OCI-LY1 (cell line): ENCODE results near the gene RYR1.

Experiments used
- H2AFZ ChIP-seq: fragments of 200-600 bp; sonication (generic), shearing (Covaris generic); 2 replicates; pipeline ENCODE4 v1.6.0; 2014; ENCODE audit warnings: antibody characterized with exemption, mild to moderate bottlenecking, low read length
- H3F3A ChIP-seq: fragments of 200-600 bp; sonication (generic), shearing (Covaris generic); 2 replicates; pipeline ENCODE4 v1.6.0; 2014; ENCODE audit warnings: mild to moderate bottlenecking, antibody characterized with exemption, low read length, moderate library complexity; ENCODE audit not compliant: insufficient read depth
- H3K27ac ChIP-seq: fragments of 200-600 bp; sonication (generic); 2 replicates; pipeline ENCODE4 v1.5.1; 2014; ENCODE audit warnings: low read length, mixed run types, mild to moderate bottlenecking, low read depth; ENCODE audit not compliant: poor library complexity, severe bottlenecking
- H3K27me3 ChIP-seq: fragments of 200-600 bp; sonication (generic); 2 replicates; pipeline ENCODE4 v1.6.0; 2014; ENCODE audit warnings: antibody characterized with exemption, mild to moderate bottlenecking, low read length, moderate library complexity; ENCODE audit not compliant: insufficient read depth
- H3K36me3 ChIP-seq: fragments of 200-600 bp; sonication (generic); 2 replicates; pipeline ENCODE4 v1.6.1; 2014; ENCODE audit warnings: mild to moderate bottlenecking, antibody characterized with exemption, low read length, moderate library complexity, mixed read lengths; ENCODE audit not compliant: insufficient read depth
- H3K4me1 ChIP-seq: fragments of 200-600 bp; sonication (generic); 2 replicates; pipeline ENCODE4 v1.5.1; 2014; ENCODE audit warnings: mild to moderate bottlenecking, low read length, moderate library complexity; ENCODE audit not compliant: insufficient read depth, severe bottlenecking
- H3K4me2 ChIP-seq: fragments of 200-600 bp; sonication (generic), shearing (Covaris generic); 2 replicates; pipeline ENCODE4 v1.6.1; 2014; ENCODE audit warnings: low read length
- H3K4me3 ChIP-seq: fragments of 200-600 bp; sonication (generic); 2 replicates; pipeline ENCODE4 v1.5.1; 2014; ENCODE audit warnings: low read length, low read depth, mild to moderate bottlenecking, mixed read lengths; ENCODE audit not compliant: poor library complexity, severe bottlenecking
- H3K79me2 ChIP-seq: fragments of 200-600 bp; shearing (Covaris generic); 2 replicates; pipeline ENCODE4 v1.6.1; 2016; ENCODE audit warnings: mixed run types, low read length, mixed read lengths; ENCODE audit not compliant: insufficient read depth
- H3K9ac ChIP-seq: fragments of 200-600 bp; sonication (generic), shearing (Covaris generic); 2 replicates; pipeline ENCODE4 v1.6.1; 2014; ENCODE audit warnings: mild to moderate bottlenecking, low read length, mixed read lengths
- H3K9me2 ChIP-seq: fragments of 200-600 bp; sonication (generic), shearing (Covaris generic); 2 replicates; pipeline ENCODE4 v1.6.1; 2014; ENCODE audit warnings: low read depth, mild to moderate bottlenecking, low read length, mixed read lengths
- H3K9me3 ChIP-seq: fragments of 200-600 bp; shearing (Covaris generic); 2 replicates; pipeline ENCODE4 v1.6.1; 2014; ENCODE audit warnings: low read length, mixed read lengths
- H4K20me1 ChIP-seq: fragments of 200-600 bp; sonication (generic), shearing (Covaris generic); 2 replicates; pipeline ENCODE4 v1.6.0; 2016; ENCODE audit warnings: mild to moderate bottlenecking, low read length; ENCODE audit not compliant: insufficient read depth
- CTCF ChIP-seq: fragments of 200-600 bp; sonication (generic), shearing (Covaris generic); IDR thresholded peaks from 2 replicates; pipeline ENCODE4 v1.5.1; 2017; ENCODE audit warnings: mild to moderate bottlenecking, antibody characterized with exemption, low read length, moderate library complexity, mixed read lengths
- EZH2 ChIP-seq: fragments of 200-600 bp; sonication (generic), shearing (Covaris generic); IDR thresholded peaks from 2 replicates; pipeline ENCODE4 v1.8.0; 2017; ENCODE audit warnings: borderline replicate concordance, mixed run types, mild to moderate bottlenecking, antibody characterized with exemption, low read length, moderate library complexity, mixed read lengths

The RYR1 gene

GRCh38 chr19:38505958-38506357 is 72.5 kb downstream of the RYR1 start:
- Histone ChIP-seq H3K4me2 (no peak overlapping the region), H3K4me3 (no peak overlapping the region), H3K79me2 (no peaks in the 10 kb centered on the region), H4K20me1 (no peaks in the 10 kb centered on the region), H3K27me3 (no peaks in the 10 kb centered on the region; the same call in 1 of the 2 replicates), H3K9me2 (no peaks in the 10 kb centered on the region), H2AFZ (no peak overlapping the region), H3K4me1 (no peaks in the 10 kb centered on the region), H3F3A (no peaks in the 10 kb centered on the region), H3K9ac (no peak overlapping the region), H3K27ac (no peak overlapping the region), H3K9me3 (no peaks in the 10 kb centered on the region), H3K36me3 (no peaks in the 10 kb centered on the region)
- TF ChIP-seq EZH2 (no peak), CTCF (no peak)

GRCh38 chr19:38506375-38506722 is 72.9 kb downstream of the RYR1 start:
- Histone ChIP-seq H3K9me3 (no peaks in the 10 kb centered on the region), H3K36me3 (no peaks in the 10 kb centered on the region), H3K4me3 (no peak overlapping the region), H4K20me1 (no peaks in the 10 kb centered on the region), H3K27me3 (no peaks in the 10 kb centered on the region; the same call in 1 of the 2 replicates), H3K9me2 (no peaks in the 10 kb centered on the region), H3K4me2 (no peak overlapping the region), H3K4me1 (no peaks in the 10 kb centered on the region), H3K79me2 (no peaks in the 10 kb centered on the region), H3K27ac (no peak overlapping the region), H2AFZ (no peak overlapping the region), H3F3A (no peaks in the 10 kb centered on the region), H3K9ac (no peak overlapping the region)
- TF ChIP-seq CTCF (no peak), EZH2 (no peak)

- no peak overlapping the region for H3K4me3 ChIP-seq
- H2AFZ ChIP-seq = no peak overlapping the region
Observed at GRCh38 chr19:38506723-38507550, 73.4 kb downstream of the RYR1 start.

More at GRCh38 chr19:38506723-38507550, 73.4 kb downstream of the RYR1 start:
- Histone ChIP-seq H3K27me3 (no peaks in the 10 kb centered on the region; the same call in 1 of the 2 replicates), H3K4me1 (no peaks in the 10 kb centered on the region), H3K9me3 (no peaks in the 10 kb centered on the region), H4K20me1 (no peaks in the 10 kb centered on the region), H3F3A (no peaks in the 10 kb centered on the region), H3K79me2 (no peaks in the 10 kb centered on the region), H3K9me2 (no peaks in the 10 kb centered on the region), H3K36me3 (no peaks in the 10 kb centered on the region), H3K4me2 (no peak overlapping the region), H3K9ac (no peak overlapping the region), H3K27ac (no peak overlapping the region)
- TF ChIP-seq EZH2 = no peak
- no peak for TF ChIP-seq CTCF
